ENCODE data around the gene PLCH1. TPM values are rescaled to one million over a fixed set of nuclear protein-coding genes. Genes with fewer than 3 reads are reported as not detected.

Gene PLCH1
- total RNA-seq, 1 experiment from 2014 or later: 3.1 TPM

- DNase-seq (ENCODE audit: low spot score): no peak
- no peak for TF ChIP-seq EZH2 (IDR thresholded peaks at IDR 0.05; ENCODE audit: borderline replicate concordance, low read depth, low read length, poor library complexity, severe bottlenecking)
- no peak for TF ChIP-seq CTCF (conservative IDR thresholded peaks at IDR 0.05; ENCODE audit: low read depth, low read length)
- POLR2A ChIA-PET (ENCODE audit: low non-redundant PET): no interaction called here
- Histone ChIP-seq H3K9me3 (ENCODE audit: low read depth, low read length, poor library complexity, severe bottlenecking) (no peaks in the 10 kb centered on the region), H3K27me3 (replicated peaks; ENCODE audit: insufficient read depth, low read depth, low read length, poor library complexity) (no peaks in the 10 kb centered on the region), H3K4me1 (ENCODE audit: insufficient read depth, low read length, poor library complexity, severe bottlenecking) (no peaks in the 10 kb centered on the region), H3K36me3 (ENCODE audit: insufficient read depth, low read length, poor library complexity, severe bottlenecking) (no peaks in the 10 kb centered on the region), H3K4me3 (ENCODE audit: low read depth, low read length, poor library complexity, severe bottlenecking) (no peak overlapping the region), H3K27ac (ENCODE audit: low read depth, low read length, poor library complexity, severe bottlenecking) (no peak overlapping the region)
- no TSS peak for BruUV-seq (replicated peaks)
- CTCF ChIA-PET: no interaction called here
- intact Hi-C loops (cut with micrococcal nuclease; ENCODE audit: unreplicated experiment): no loop called here
These were observed 242.2 kb downstream of the PLCH1 start for GRCh38 chr3:155502630-155503029.

- no peaks in the 10 kb centered on the region for H3K9me3 ChIP-seq (ENCODE audit: low read depth, low read length, poor library complexity, severe bottlenecking)
- ChIA-PET POLR2A (ENCODE audit: low non-redundant PET) (no interaction called here), CTCF (no interaction called here)
- intact Hi-C loops (cut with micrococcal nuclease; ENCODE audit: unreplicated experiment): no loop called here
- no peak for TF ChIP-seq EZH2 (IDR thresholded peaks at IDR 0.05; ENCODE audit: borderline replicate concordance, low read depth, low read length, poor library complexity, severe bottlenecking)
- H3K4me3 ChIP-seq (ENCODE audit: low read depth, low read length, poor library complexity, severe bottlenecking): no peak overlapping the region
- DNase-seq (ENCODE audit: low spot score): no peak
- no peak overlapping the region for H3K27ac ChIP-seq (ENCODE audit: low read depth, low read length, poor library complexity, severe bottlenecking)
- H3K27me3 ChIP-seq (replicated peaks; ENCODE audit: insufficient read depth, low read depth, low read length, poor library complexity): no peaks in the 10 kb centered on the region
- H3K36me3 ChIP-seq (ENCODE audit: insufficient read depth, low read length, poor library complexity, severe bottlenecking): no peaks in the 10 kb centered on the region
- no TSS peak for BruUV-seq (replicated peaks)
- no peaks in the 10 kb centered on the region for H3K4me1 ChIP-seq (ENCODE audit: insufficient read depth, low read length, poor library complexity, severe bottlenecking)
These were observed 244.6 kb downstream of the PLCH1 start for GRCh38 chr3:155500194-155500818.

- no peaks in the 10 kb centered on the region for H3K27me3 ChIP-seq (replicated peaks; ENCODE audit: insufficient read depth, low read depth, low read length, poor library complexity)
- CTCF ChIA-PET: no interaction called here
- no TSS peak for BruUV-seq (replicated peaks)
- intact Hi-C loops (cut with micrococcal nuclease; ENCODE audit: unreplicated experiment): no loop called here
- H3K9me3 ChIP-seq (ENCODE audit: low read depth, low read length, poor library complexity, severe bottlenecking): no peaks in the 10 kb centered on the region
- H3K36me3 ChIP-seq (ENCODE audit: insufficient read depth, low read length, poor library complexity, severe bottlenecking): no peaks in the 10 kb centered on the region
- DNase-seq (ENCODE audit: low spot score): no peak
- POLR2A ChIA-PET (ENCODE audit: low non-redundant PET): no interaction called here
- H3K4me3 ChIP-seq (ENCODE audit: low read depth, low read length, poor library complexity, severe bottlenecking): no peak overlapping the region
- TF ChIP-seq CTCF (conservative IDR thresholded peaks at IDR 0.05; ENCODE audit: low read depth, low read length) (no peak), EZH2 (IDR thresholded peaks at IDR 0.05; ENCODE audit: borderline replicate concordance, low read depth, low read length, poor library complexity, severe bottlenecking) (no peak)
- no peak overlapping the region for H3K27ac ChIP-seq (ENCODE audit: low read depth, low read length, poor library complexity, severe bottlenecking)
- no peaks in the 10 kb centered on the region for H3K4me1 ChIP-seq (ENCODE audit: insufficient read depth, low read length, poor library complexity, severe bottlenecking)
These were observed 246.8 kb downstream of the PLCH1 start for GRCh38 chr3:155497930-155498647.

Data from A673 (cell line).